Parathyroid adenoma (tissue), 2 donors: ENCODE data around the gene FAM111B.
"Not testable (repeated sequence)": the region's sequence is repeated elsewhere in the genome, so short reads cannot be mapped to it uniquely, and the experiment has no call there.

Experiments
- H2AFZ ChIP-seq: fragments of 300-600 bp; sonication (generic); one replicate; pipeline ENCODE4 v1.7.0; 2017; ENCODE audit warnings: antibody characterized with exemption, mild to moderate bottlenecking
- H3K27ac ChIP-seq: fragments of 300-600 bp; sonication (generic); one replicate; pipeline ENCODE4 v1.7.0; 2017
- H3K27me3 ChIP-seq: fragments of 300-600 bp; sonication (generic); one replicate; pipeline ENCODE4 v1.7.0; 2017; ENCODE audit warnings: low read length; ENCODE audit not compliant: control insufficient read depth, insufficient read depth
- H3K36me3 ChIP-seq: fragments of 300-600 bp; sonication (generic); one replicate; pipeline ENCODE4 v1.7.0; 2017; ENCODE audit warnings: low read length; ENCODE audit not compliant: control insufficient read depth, insufficient read depth
- H3K4me1 ChIP-seq: fragments of 300-600 bp; sonication (generic); one replicate; pipeline ENCODE4 v1.7.0; 2017; ENCODE audit warnings: control low read depth
- H3K4me2 ChIP-seq: fragments of 300-600 bp; sonication (generic); one replicate; pipeline ENCODE4 v1.7.0; 2017; ENCODE audit warnings: low read length
- H3K4me3 ChIP-seq: fragments of 300-600 bp; sonication (generic); one replicate; pipeline ENCODE4 v1.7.0; 2017; ENCODE audit warnings: low read depth, low read length
- H3K79me2 ChIP-seq: fragments of 300-600 bp; sonication (generic); one replicate; pipeline ENCODE4 v1.7.0; 2017; ENCODE audit warnings: control low read depth
- H3K9ac ChIP-seq: fragments of 300-600 bp; sonication (generic); one replicate; pipeline ENCODE4 v1.7.0; 2017; ENCODE audit warnings: mild to moderate bottlenecking
- H3K9me3 ChIP-seq: fragments of 300-600 bp; sonication (generic); one replicate; pipeline ENCODE4 v1.7.0; 2017; ENCODE audit warnings: low read length; ENCODE audit not compliant: control insufficient read depth
- TF ChIP-seq, protein P1 (sequence below): fragments of 300-600 bp; sonication (generic); IDR thresholded peaks from one replicate; pipeline ENCODE4 v1.7.0; 2017; ENCODE audit warnings: antibody characterized with exemption, mild to moderate bottlenecking
- donor health status: primary hyperparathyroidism.

FAM111B gene

DNA sequence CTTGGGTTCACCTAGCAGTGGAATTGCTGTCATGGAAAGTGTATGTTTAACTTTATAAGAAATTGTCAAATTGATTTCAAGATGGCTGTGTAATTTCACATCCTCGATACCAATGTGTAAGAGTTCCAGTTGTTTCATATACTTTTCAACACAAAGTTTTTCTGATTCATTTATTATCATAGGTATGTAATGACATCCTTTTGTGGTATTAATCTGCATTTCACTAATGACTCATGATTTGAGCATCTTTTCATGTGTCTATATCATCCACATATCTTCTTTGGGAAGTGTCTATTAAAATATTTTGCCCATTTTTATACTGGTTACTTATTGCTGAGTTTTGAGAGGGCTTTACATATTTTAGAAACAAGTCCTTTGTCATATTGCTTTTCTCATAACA is 38.0 kb upstream of the FAM111B start:
- Histone ChIP-seq H3K4me1 (no peaks in the 10 kb centered on the region), H3K27me3 (no peaks in the 10 kb centered on the region), H3K4me3 (no peak overlapping the region), H3K4me2 (no peak overlapping the region), H3K9me3 (no peaks in the 10 kb centered on the region), H3K9ac (no peak overlapping the region), H3K27ac (no peak overlapping the region), H3K79me2 (no peaks in the 10 kb centered on the region), H2AFZ (no peak overlapping the region), H3K36me3 (no peaks in the 10 kb centered on the region)
- TF ChIP-seq, protein P1, sequence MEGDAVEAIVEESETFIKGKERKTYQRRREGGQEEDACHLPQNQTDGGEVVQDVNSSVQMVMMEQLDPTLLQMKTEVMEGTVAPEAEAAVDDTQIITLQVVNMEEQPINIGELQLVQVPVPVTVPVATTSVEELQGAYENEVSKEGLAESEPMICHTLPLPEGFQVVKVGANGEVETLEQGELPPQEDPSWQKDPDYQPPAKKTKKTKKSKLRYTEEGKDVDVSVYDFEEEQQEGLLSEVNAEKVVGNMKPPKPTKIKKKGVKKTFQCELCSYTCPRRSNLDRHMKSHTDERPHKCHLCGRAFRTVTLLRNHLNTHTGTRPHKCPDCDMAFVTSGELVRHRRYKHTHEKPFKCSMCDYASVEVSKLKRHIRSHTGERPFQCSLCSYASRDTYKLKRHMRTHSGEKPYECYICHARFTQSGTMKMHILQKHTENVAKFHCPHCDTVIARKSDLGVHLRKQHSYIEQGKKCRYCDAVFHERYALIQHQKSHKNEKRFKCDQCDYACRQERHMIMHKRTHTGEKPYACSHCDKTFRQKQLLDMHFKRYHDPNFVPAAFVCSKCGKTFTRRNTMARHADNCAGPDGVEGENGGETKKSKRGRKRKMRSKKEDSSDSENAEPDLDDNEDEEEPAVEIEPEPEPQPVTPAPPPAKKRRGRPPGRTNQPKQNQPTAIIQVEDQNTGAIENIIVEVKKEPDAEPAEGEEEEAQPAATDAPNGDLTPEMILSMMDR = no peak

DNA sequence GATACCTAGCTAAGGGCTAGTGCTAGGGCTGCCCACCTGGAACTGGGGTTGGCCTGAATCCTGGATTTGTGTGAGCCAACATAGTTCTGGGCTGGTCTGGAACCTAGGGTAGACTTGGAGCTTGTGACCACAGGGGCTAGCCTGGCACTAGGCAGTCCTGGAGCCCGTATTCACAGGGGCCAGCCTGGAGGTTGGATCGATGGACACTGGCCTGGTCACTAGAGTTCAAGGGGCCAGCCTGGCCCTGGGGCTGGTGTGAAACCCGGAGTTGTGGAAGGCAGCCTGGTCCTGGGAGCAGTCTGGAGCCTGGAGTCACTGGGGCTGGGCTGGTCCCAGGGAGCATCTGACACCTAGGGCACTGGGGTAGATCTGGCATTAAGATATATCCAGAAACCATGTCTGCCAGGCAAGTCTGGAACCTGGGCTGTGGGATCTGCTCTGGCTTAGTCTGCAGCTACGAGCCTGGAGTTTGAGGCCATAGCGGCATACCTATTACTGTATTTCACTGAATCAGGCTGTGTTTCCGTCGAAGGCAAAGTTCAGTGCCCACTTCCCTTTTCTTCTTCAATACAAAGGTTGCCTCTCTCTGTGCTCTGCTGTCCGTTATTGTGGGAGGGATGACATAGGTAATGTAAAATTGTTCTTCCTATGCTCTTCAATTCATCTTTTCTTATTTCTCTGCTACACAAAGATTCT is 30.0 kb upstream of the FAM111B start:
- Histone ChIP-seq H3K27me3 (no peaks in the 10 kb centered on the region), H3K27ac (no peak overlapping the region), H3K79me2 (no peaks in the 10 kb centered on the region), H3K9ac (no peak overlapping the region), H3K4me1 (no peaks in the 10 kb centered on the region), H3K9me3 (no peaks in the 10 kb centered on the region), H3K4me3 (no peak overlapping the region), H3K4me2 (no peak overlapping the region), H3K36me3 (no peaks in the 10 kb centered on the region), H2AFZ (no peak overlapping the region)
- TF ChIP-seq, protein P1 = no peak

DNA sequence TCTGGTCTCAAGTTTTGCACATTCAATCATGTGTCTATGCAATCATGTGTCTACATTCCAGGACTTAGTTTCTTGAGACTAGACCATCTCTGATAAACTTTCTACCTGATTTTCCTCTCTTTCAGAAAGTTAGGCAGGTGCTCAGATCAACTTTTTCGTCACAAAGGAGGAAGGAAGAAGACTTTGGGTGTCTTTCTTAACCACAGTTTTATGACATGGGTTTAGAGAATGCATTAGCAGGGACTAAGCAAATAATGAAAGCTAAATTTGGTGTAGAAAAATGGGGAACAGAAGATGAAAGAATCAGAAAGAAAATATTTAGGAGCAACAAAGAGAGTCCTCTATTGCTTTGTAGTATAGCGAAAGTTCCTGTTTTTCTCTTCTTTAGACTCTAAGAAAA is 28.6 kb upstream of the FAM111B start:
- Histone ChIP-seq H3K36me3 (no peaks in the 10 kb centered on the region), H3K4me2 (no peak overlapping the region), H3K4me1 (no peaks in the 10 kb centered on the region), H3K4me3 (no peak overlapping the region), H3K9ac (no peak overlapping the region), H3K79me2 (no peaks in the 10 kb centered on the region), H3K27me3 (no peaks in the 10 kb centered on the region), H3K27ac (no peak overlapping the region), H3K9me3 (no peaks in the 10 kb centered on the region), H2AFZ (no peak overlapping the region)
- TF ChIP-seq, protein P1 = no peak

DNA sequence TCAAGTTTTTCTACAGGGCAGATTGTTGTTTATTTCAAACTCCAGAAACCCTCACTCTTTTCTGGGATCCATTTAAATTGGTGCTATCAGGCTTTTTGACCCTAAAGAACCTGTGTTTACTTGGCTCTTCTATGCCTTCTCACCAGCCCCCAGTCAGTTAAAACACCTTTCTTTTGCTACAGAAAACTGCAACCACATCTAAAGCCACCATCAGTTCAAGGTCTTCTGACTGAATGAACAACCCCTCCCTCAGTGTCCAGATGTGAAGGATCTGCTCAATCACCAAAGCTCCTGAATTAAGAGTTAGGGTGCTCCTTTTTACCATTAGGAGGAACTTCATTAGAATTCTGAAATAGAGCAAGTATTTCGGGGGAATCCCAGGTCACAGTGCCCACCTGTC is 28.0 kb upstream of the FAM111B start:
- TF ChIP-seq, protein P1 = no peak
- Histone ChIP-seq H3K4me1 (no peaks in the 10 kb centered on the region), H3K27ac (no peak overlapping the region), H3K9me3 (no peaks in the 10 kb centered on the region), H3K4me2 (no peak overlapping the region), H2AFZ (no peak overlapping the region), H3K27me3 (no peaks in the 10 kb centered on the region), H3K4me3 (no peak overlapping the region), H3K79me2 (no peaks in the 10 kb centered on the region), H3K9ac (no peak overlapping the region), H3K36me3 (no peaks in the 10 kb centered on the region)

DNA sequence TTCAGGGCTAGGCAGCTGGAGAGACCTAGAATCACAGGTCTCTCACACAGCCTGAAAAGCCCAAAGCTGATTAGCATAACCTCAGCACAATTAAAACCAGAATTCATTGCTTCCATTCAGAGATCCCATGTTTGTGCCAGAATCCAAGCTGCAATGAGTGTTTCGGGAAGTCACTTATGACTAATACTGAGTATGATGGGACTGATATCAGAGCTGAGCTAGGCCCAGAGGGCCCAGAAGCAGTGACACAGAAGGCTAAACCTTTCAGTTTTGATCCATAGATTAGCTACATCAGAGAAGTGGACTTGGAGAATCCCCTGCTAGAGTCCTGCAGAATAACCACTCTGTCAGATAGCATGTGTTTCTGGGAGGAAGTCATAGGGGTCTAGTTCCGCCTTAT is 26.6 kb upstream of the FAM111B start:
- not testable (repeated sequence) for H3K27me3 ChIP-seq, H2AFZ ChIP-seq, H3K79me2 ChIP-seq, H3K4me3 ChIP-seq, H3K9ac ChIP-seq, H3K27ac ChIP-seq, H3K9me3 ChIP-seq, H3K4me1 ChIP-seq, H3K36me3 ChIP-seq, H3K4me2 ChIP-seq

DNA sequence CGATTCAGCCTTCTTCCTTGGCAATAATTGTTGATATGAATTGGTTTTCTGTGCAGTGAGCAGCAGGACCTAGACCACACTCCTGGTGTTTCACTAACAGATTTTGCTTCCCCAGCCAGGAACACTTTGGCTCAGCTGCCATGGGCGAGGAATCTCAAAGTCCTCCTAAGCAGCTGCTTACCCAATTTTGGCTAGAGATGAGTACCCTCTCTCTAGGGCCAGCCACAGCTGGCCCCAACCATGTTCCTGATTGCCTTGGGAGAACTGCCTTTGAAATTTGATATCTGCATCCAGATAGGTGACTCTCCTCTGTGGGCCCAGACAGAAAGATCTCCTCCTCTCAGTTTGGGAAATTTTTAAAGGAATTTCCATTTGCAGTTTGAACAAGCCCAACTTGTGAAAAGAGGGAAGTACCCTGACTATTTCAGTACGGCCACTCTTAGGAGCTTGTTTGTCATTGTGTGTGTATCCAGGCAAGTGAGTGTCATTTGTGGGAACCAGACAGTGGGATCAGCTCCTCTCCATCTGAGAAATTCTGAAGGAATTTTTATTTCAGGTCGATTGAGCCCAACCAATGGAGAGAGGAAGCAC is 25.5 kb upstream of the FAM111B start:
- H3K4me1 ChIP-seq, H3K9ac ChIP-seq, H2AFZ ChIP-seq, H3K9me3 ChIP-seq, H3K4me3 ChIP-seq, H3K4me2 ChIP-seq, H3K27ac ChIP-seq, H3K79me2 ChIP-seq, H3K36me3 ChIP-seq, H3K27me3 ChIP-seq: not testable (repeated sequence)

DNA sequence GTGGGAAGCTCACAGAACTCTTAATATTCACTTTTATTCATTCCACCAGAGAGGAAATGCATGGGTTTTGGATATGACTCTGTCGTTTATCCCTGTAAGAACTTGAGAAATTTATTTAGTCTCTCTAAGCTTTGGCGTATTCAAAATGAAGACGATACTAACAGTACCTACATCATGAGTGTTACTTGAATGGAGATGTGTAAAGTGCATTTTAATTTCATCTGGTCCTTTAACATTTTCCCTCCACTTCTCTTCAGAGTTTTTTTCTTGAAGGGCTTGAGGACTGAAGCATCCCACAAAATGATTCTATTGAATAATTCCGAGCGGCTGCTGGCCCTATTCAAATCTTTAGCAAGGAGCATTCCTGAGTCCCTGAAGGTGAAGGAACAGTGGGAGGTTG is 21.0 kb upstream of the FAM111B start, which contains the start of gene GLYATL1B:
TSS of gene GLYATL1B (plus strand) at position 301 of the 400 bp plus-strand sequence. CDS start at position 301, 0 bp downstream.
- H3K27ac ChIP-seq, H3K9me3 ChIP-seq, H3K36me3 ChIP-seq, H2AFZ ChIP-seq, H3K79me2 ChIP-seq, H3K4me3 ChIP-seq, H3K9ac ChIP-seq, H3K4me1 ChIP-seq, H3K4me2 ChIP-seq, H3K27me3 ChIP-seq: not testable (repeated sequence)
